SK-N-SH treated with all-trans-retinoic acid at 6 μM for 48 hours (cell line): ENCODE results near the gene WFS1.

Experiments used
- PATZ1 ChIP-seq: fragments of 250-450 bp; sonication (Bioruptor Pico); IDR thresholded peaks from 2 replicates; pipeline ENCODE4 v1.8.0; 2020; ENCODE audit warnings: mild to moderate bottlenecking, moderate library complexity, borderline replicate concordance
- PPARA ChIP-seq: fragments of 250-450 bp; sonication (Bioruptor Pico); IDR thresholded peaks from 2 replicates; pipeline ENCODE4 v1.5.0; 2020; ENCODE audit warnings: mild to moderate bottlenecking, borderline replicate concordance
- TCF4 ChIP-seq: fragments of 250-450 bp; sonication (Bioruptor Pico); IDR thresholded peaks from 2 replicates; pipeline ENCODE4 v1.8.0; 2021; ENCODE audit warnings: mild to moderate bottlenecking, moderate library complexity, borderline replicate concordance
- TSHZ2 ChIP-seq: fragments of 250-450 bp; sonication (Bioruptor Pico); IDR thresholded peaks from 2 replicates; pipeline ENCODE4 v1.5.0; 2020; ENCODE audit warnings: mild to moderate bottlenecking, moderate library complexity
- ZFP3 ChIP-seq: fragments of 250-450 bp; sonication (Bioruptor Pico); IDR thresholded peaks from 2 replicates; pipeline ENCODE4 v1.5.0; 2020; ENCODE audit warnings: mild to moderate bottlenecking, moderate library complexity
- ZNF565 ChIP-seq: fragments of 450-650 bp; formaldehyde crosslinking; conservative IDR thresholded peaks from 2 replicates; pipeline ENCODE4 v1.5.0; 2020; ENCODE audit warnings: low read depth, mild to moderate bottlenecking, moderate library complexity
- ZNF8 ChIP-seq: fragments of 450-650 bp; formaldehyde crosslinking; IDR thresholded peaks from 2 replicates; pipeline ENCODE4 v1.5.0; 2020; ENCODE audit warnings: mild to moderate bottlenecking, moderate library complexity

GRCh38 chr4:6231663-6232165, 37.9 kb upstream of the WFS1 start:
- TF ChIP-seq PPARA (CRISPR knock-in tag) = no peak
- no peak for TF ChIP-seq TCF4 (CRISPR knock-in tag)
- no peak for TF ChIP-seq ZNF8 (CRISPR knock-in tag)
- TF ChIP-seq TSHZ2 = no peak
- TF ChIP-seq ZFP3 = no peak
- TF ChIP-seq ZNF565 (CRISPR knock-in tag) = no peak
- no peak for TF ChIP-seq PATZ1 (CRISPR knock-in tag)
